Measurements from ENCODE around the gene ZNF587.
"Not testable (repeated sequence)": the region's sequence is repeated elsewhere in the genome, so short reads cannot be mapped to it uniquely, and the experiment has no call there.

ZNF587 gene

GRCh38 chr19:57823155-57823554 lies 26.5 kb upstream of the ZNF587 start:
- DNase-seq, result not testable (repeated sequence)

- not testable (repeated sequence) for DNase-seq
These were observed 26.1 kb upstream of the ZNF587 start for GRCh38 chr19:57823608-57824007.

- DNase-seq, result no peak
These were observed 24.1 kb upstream of the ZNF587 start for GRCh38 chr19:57825511-57825910.

GRCh38 chr19:57829316-57829715 lies 20.3 kb upstream of the ZNF587 start:
- DNase-seq, result no peak

GRCh38 chr19:57830071-57830602 lies 19.5 kb upstream of the ZNF587 start, which contains the start of gene ZNF587B:
ZNF587B (plus strand) TSS chr19:57830299; CDS start chr19:57830529, 230 bp downstream.
- no peak for DNase-seq

GRCh38 chr19:57836991-57837390 lies 12.7 kb upstream of the ZNF587 start:
- DNase-seq, result not testable (repeated sequence)

- not testable (repeated sequence) for DNase-seq
These were observed 11.0 kb upstream of the ZNF587 start for GRCh38 chr19:57838622-57839191.

- DNase-seq, result no peak
These were observed 8.4 kb upstream of the ZNF587 start for GRCh38 chr19:57841122-57841763.

- not testable (repeated sequence) for DNase-seq
These were observed 2.5 kb upstream of the ZNF587 start for GRCh38 chr19:57847164-57847563.

- not testable (repeated sequence) for DNase-seq
These were observed 445 bp upstream of the ZNF587 start for GRCh38 chr19:57849162-57849665.

GRCh38 chr19:57850553-57851017 lies 926 bp downstream of the ZNF587 start:
- no peak for DNase-seq

GRCh38 chr19:57851812-57852603 lies 2.3 kb downstream of the ZNF587 start:
- not testable (repeated sequence) for DNase-seq

- not testable (repeated sequence) for DNase-seq
These were observed 4.5 kb downstream of the ZNF587 start for GRCh38 chr19:57854117-57854516.

GRCh38 chr19:57862351-57862750 lies 12.7 kb downstream of the ZNF587 start:
- DNase-seq, result not testable (repeated sequence)

- DNase-seq, result no peak
These were observed 18.3 kb downstream of the ZNF587 start for GRCh38 chr19:57867868-57868492.

- not testable (repeated sequence) for DNase-seq
These were observed 20.0 kb downstream of the ZNF587 start for GRCh38 chr19:57869655-57870054.

- no peak for DNase-seq
These were observed 20.6 kb downstream of the ZNF587 start for GRCh38 chr19:57870225-57870624.

GRCh38 chr19:57872450-57872849 lies 22.8 kb downstream of the ZNF587 start:
- no peak for DNase-seq

GRCh38 chr19:57873883-57874799 lies 24.5 kb downstream of the ZNF587 start:
- not testable (repeated sequence) for DNase-seq

GRCh38 chr19:57886046-57886445 lies 36.4 kb downstream of the ZNF587 start:
- no peak for DNase-seq

- DNase-seq, result no peak
These were observed 37.7 kb downstream of the ZNF587 start for GRCh38 chr19:57887195-57887941.
